ENCODE measurements around the gene AQP2.

DNA sequence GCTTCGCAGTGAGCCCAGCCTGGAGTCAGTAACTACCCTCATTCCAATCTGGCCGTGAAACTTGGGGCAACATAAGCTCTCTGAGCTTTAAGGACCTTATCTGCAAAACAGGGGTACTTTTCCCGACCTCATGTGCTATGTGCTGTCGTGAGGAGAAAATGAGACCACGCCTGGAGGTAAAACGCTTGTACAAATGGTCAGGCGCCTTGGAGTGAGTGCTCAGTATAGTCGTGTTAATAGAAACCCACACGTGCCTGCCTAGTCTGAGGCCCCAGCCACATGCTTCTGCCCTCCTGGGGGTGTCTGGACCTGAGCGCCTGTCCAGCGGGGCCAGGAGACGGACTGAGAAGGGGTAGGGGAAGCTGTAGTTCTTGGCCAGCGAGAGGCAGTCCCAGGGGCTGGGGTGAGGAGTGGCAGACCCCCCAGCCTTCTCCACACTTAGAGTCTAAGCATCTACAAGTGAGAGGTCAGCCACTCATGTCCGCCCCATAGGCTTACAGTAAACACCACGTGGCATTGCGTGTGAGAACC, 16.0 kb downstream of the AQP2 start:
- TF ChIP-seq, protein P1, sequence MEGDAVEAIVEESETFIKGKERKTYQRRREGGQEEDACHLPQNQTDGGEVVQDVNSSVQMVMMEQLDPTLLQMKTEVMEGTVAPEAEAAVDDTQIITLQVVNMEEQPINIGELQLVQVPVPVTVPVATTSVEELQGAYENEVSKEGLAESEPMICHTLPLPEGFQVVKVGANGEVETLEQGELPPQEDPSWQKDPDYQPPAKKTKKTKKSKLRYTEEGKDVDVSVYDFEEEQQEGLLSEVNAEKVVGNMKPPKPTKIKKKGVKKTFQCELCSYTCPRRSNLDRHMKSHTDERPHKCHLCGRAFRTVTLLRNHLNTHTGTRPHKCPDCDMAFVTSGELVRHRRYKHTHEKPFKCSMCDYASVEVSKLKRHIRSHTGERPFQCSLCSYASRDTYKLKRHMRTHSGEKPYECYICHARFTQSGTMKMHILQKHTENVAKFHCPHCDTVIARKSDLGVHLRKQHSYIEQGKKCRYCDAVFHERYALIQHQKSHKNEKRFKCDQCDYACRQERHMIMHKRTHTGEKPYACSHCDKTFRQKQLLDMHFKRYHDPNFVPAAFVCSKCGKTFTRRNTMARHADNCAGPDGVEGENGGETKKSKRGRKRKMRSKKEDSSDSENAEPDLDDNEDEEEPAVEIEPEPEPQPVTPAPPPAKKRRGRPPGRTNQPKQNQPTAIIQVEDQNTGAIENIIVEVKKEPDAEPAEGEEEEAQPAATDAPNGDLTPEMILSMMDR (IDR thresholded peaks at IDR 0.05) = no peak
- TF ChIP-seq POLR2A (IDR thresholded peaks at IDR 0.05) = no peak

All from uterus (tissue), 2 donors.